ENCODE results near the gene INPP5A. TPM values are rescaled to one million over a fixed set of nuclear protein-coding genes. Genes with fewer than 3 reads are reported as not detected.
"Not testable (repeated sequence)": the region's sequence is repeated elsewhere in the genome, so short reads cannot be mapped to it uniquely, and the experiment has no call there.

The INPP5A gene
- total RNA-seq, 1 experiment from 2014 or later, result 7.6 TPM

DNA sequence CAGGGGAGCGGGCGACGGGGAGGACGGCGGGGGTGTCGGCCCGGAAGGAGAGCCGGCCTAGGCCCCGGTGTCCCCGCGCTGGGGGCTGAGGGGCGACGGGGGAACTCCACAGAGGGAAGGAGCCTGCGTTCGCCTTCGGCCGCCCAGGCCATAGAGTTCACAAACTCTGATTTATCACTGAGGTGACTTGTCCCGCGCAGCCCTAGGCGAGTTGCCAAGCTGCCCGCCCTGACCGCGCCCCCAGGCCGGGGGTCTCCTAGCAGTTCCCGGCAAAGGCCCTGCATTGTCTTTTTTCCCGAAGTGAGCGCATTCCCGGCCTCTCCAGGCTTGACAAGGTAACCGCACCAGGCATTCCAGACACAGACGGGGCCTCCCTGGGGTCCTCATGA is 251.2 kb downstream of the INPP5A start:
- no peak for DNase-seq
- peaks cover 22% of the 10 kb centered on the region for H3K27me3 ChIP-seq
- H3K4me3 ChIP-seq, result no peak overlapping the region
- H3K36me3 ChIP-seq, result no peaks in the 10 kb centered on the region
- H3K9me3 ChIP-seq, result no peaks in the 10 kb centered on the region

DNA sequence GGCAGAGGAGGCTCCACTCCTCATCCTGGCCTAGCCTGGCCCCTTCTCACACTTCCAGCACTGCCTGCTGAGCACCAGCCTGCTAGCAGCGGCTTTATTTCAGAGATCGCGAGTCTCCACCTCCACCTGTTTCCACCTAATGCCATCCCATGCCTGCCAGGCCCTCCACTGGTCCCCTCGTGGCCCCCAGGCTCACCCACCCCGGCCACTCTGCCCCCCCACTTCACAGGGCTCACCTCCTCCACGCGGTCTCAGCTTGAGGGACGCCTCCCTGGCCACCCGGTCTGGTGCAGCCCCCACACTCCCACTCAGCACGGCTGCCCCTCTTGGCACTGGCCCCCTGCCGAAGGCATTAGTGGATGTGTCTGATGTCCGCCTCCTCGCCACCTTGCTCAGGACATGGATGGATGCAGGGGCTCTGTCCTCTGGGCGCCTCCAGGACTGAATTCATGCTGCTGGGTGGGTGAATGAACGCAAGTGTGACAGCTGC is 252.1 kb downstream of the INPP5A start:
- H3K36me3 ChIP-seq, result no peaks in the 10 kb centered on the region
- H3K27me3 ChIP-seq, result peaks cover 22% of the 10 kb centered on the region
- H3K4me3 ChIP-seq, result no peak overlapping the region
- no peak for DNase-seq
- no peaks in the 10 kb centered on the region for H3K9me3 ChIP-seq

DNA sequence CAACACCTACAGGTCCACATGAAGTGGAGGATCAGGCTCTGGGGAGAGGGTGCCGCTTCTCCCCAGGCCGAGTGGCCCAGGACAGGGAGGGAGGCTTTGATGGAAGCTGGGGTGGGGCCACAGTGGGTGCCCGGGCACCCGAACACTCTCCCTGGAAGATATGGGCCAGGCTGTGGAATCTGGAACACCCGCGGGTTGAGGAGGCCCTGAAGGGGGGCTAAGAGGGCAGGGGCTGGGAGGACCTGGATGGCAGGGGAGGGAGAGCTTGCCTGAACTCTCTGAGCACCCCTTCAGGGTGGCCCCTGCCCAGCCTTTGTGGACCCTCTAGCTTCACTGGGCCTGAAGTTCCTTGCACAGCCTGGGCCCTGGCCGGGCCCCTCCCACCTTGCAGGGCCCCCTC is 252.9 kb downstream of the INPP5A start:
- no peak for DNase-seq
- Histone ChIP-seq H3K27me3 (peaks cover 22% of the 10 kb centered on the region), H3K4me3 (no peak overlapping the region), H3K9me3 (no peaks in the 10 kb centered on the region), H3K36me3 (no peaks in the 10 kb centered on the region)

DNA sequence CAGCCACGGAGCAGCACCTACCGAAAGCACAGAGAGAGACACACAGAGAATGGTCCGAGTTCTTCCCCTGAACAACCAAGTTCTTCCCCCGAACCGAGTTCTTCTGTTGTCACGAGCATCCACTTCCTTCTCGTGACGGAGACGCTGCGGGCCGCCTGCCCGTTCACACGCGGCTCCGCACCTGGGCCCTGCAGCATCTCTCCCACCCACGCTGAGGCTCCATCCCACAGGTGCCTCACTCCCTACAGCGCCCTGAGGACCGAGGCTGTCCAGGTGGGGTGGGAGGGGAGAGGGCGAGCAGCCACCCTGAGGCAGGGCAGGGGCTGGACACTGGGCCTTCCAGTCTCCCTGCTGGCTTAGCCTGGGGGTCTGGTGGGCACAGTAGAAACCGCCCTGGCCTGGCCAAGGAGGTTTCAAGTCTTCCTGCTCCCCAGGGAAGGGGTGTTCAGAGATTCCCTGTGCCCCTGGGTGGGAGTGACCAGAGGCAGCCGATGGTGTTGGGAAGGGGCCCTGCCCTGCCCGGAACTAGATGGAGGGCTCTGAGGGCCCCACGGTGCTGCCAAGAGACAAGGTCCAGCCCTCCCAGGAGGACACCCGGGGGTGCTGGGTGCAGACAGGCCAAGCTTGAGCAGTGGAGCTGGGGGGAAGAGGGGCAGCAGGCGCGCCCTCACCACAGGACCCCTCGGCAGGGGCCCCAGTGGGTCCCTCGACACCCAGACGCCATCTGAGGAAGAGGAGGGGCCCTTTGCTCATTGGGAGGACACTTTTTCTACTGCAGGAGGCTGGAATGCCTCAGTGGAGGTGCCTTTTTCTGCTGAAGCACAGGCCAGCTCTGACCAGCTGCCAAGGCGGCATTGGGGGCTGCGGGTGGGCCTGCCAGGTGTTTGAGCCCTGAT is 253.6 kb downstream of the INPP5A start:
- H3K4me3 ChIP-seq, result no peak overlapping the region
- DNase-seq, result no peak
- peaks cover 22% of the 10 kb centered on the region for H3K27me3 ChIP-seq

DNA sequence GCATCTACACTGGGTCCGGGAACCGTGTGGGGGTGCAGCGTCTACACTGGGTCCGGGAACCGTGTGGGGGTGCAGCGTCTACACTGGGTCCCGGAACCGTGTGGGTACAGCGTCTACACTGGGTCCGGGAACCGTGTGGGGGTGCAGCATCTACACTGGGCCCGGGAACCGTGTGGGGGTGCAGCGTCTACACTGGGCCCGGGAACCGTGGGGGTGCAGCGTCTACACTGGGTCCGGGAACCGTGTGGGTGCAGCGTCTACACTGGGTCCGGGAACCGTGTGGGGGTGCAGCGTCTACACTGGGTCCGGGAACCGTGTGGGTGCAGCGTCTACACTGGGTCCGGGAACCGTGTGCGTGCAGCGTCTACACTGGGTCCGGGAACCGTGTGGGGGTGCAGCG is 254.5 kb downstream of the INPP5A start:
- H3K36me3 ChIP-seq, H3K9me3 ChIP-seq, DNase-seq, H3K4me3 ChIP-seq: not testable (repeated sequence)
- H3K27me3 ChIP-seq, result peaks cover 12% of the 10 kb centered on the region

More for the DNA sequence above, 253.6 kb downstream of the INPP5A start:
- Histone ChIP-seq H3K36me3 (no peaks in the 10 kb centered on the region), H3K9me3 (no peaks in the 10 kb centered on the region)

DNA sequence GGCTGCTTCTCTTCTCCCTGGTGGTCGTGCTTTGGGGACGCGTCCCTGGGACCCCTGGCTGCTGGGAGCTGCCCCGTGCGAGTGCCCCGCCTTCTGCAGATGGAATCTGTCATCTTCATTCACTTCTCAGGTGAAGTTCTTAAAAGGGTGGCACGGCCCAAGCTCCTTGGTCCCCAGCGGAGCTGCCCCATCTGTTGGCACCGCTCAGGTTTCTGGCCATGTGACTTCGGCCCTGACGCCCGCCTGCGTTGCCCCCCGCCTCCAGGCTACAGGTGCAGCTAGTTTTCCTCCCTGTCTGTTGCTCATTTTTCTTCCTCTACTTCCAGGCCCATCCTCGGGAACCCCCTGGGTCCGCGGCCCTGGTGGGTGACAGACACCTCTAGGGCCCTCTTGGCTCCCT is 255.2 kb downstream of the INPP5A start:
- no peak for DNase-seq
- Histone ChIP-seq H3K9me3 (no peaks in the 10 kb centered on the region), H3K36me3 (no peaks in the 10 kb centered on the region), H3K27me3 (peaks cover 7% of the 10 kb centered on the region), H3K4me3 (no peak overlapping the region)

DNA sequence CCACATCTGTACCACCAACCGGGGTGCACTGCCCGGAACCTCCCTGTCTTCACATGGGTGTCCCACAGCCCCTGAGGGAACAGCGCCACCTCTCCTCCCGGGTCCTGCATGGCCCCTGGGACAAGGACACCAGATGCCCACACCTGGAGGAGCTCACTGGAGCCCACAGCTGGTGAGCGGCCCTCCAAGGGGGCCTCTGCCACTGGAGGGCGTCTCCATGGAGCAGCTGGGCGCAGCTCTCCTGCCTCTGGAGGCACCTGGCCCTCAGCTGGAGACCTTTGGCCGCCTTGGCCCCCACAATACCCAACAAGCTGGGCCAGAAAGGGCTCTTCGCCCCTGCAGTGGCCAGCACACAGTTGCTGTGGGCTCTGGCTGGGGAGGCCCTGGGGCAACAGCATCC is 255.6 kb downstream of the INPP5A start:
- Histone ChIP-seq H3K27me3 (peaks cover 3% of the 10 kb centered on the region), H3K9me3 (no peaks in the 10 kb centered on the region), H3K4me3 (no peak overlapping the region), H3K36me3 (no peaks in the 10 kb centered on the region)
- DNase-seq, result no peak

DNA sequence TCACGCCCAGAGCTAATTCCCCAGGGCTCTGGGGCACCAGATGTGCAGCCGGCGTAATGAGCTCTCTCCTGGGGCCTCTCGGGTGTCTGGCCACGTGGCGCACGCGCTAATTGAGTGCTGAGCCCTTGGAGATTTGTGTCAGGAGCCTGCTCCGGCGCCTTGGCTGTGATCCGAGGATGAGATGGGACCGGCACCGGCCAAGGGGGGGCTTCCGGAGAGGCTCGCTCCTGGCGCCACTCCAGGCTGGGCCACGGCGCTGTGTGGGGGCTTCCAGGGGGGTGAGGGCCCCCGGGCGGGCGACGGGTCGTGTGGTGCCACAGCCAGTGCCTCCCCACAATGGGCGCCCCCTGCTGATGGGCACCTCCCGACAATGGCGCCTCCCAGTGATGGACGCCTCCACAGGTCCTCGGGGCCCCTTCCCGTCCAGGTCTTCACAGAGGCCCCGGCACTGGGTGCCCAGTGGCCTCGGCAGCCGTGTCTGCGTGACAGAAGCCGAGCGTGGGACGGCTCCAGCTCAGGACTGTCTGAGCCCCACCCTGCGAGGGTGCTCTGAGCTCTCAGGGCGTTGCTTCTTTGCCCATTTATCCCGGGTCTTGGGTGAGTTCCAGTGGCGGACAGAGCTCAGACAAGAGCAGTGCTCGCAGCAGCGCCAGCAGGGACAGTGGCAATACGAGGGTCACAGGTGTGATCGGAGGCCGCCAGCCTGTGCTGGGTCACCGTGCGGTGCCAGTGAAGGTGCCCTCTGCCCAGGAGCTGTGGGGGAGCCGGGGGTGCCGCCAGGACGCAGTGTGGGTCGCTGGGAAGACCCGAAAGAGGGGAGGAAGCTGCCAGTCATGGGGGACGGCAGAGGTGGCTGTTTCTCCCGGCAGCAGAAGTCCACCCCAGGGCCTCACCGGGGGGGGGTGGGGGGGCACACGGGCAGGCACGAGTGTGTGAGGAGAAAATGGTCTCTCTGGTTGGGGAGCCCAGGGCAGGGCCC is 256.6 kb downstream of the INPP5A start:
- Histone ChIP-seq H3K27me3 (no peaks in the 10 kb centered on the region), H3K4me3 (no peak overlapping the region), H3K36me3 (no peaks in the 10 kb centered on the region), H3K9me3 (no peaks in the 10 kb centered on the region)
- DNase-seq, result no peak

DNA sequence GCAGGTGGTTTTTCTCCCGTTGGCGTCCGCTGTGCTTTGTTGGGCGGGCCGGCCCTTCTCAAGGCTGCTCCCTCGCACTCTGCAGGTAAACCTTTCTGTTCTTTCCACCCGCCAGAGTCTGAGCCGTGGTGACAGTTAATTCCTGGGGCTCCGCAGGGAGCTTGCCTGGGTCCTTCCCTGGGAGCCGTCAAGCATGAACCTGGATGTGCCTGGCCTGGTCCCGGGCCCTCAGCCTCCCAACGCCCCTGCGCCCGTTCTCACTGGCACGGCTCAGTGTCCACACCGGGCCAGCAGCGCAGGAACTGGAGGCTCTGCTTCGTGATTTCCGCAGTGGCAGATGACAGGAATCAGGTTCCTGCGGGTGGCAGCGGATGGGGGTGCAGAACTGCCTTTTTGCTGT is 259.3 kb downstream of the INPP5A start:
- no peaks in the 10 kb centered on the region for H3K9me3 ChIP-seq
- no peak for DNase-seq
- H3K36me3 ChIP-seq, result no peaks in the 10 kb centered on the region
- no peak overlapping the region for H3K4me3 ChIP-seq
- no peaks in the 10 kb centered on the region for H3K27me3 ChIP-seq

DNA sequence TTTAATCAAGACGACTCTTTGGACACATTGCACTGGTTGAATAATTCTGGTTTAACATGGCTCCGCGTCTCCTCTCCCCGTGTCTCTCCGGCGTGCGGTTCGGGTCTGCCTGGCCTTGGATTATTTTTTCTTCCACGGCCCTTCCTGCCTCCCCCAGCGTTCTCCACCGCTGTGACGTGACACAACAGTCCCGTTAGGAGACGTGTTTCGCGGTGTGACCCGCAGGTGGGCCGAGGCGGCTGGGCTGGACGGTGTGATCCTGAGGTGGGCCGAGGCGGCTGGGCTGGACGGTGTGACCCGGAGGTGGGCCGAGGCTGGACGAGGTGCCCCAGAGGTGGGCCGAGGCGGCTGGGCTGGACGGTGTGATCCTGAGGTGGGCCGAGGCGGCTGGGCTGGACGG is 260.4 kb downstream of the INPP5A start:
- not testable (repeated sequence) for H3K36me3 ChIP-seq, H3K27me3 ChIP-seq, H3K9me3 ChIP-seq, DNase-seq, H3K4me3 ChIP-seq

DNA sequence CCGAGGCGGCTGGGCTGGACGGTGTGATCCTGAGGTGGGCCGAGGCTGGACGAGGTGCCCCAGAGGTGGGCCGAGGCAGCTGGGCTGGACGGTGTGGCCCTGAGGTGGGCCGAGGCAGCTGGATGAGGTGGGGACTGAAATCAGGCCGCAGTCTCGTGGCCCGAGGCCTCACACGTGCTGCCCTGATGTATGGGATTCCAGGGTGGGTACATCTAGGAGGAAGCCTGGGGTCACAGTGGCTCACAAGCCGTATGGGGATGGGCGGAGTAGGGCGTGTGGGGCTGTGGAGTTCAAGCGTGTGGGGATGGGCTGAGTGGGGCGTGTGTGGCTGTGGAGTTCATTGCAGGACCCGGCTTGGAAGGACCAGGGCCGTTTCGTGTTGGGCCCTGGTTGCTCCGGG is 260.8 kb downstream of the INPP5A start:
- no peak for DNase-seq
- Histone ChIP-seq H3K4me3 (no peak overlapping the region), H3K36me3 (no peaks in the 10 kb centered on the region), H3K27me3 (no peaks in the 10 kb centered on the region), H3K9me3 (no peaks in the 10 kb centered on the region)

DNA sequence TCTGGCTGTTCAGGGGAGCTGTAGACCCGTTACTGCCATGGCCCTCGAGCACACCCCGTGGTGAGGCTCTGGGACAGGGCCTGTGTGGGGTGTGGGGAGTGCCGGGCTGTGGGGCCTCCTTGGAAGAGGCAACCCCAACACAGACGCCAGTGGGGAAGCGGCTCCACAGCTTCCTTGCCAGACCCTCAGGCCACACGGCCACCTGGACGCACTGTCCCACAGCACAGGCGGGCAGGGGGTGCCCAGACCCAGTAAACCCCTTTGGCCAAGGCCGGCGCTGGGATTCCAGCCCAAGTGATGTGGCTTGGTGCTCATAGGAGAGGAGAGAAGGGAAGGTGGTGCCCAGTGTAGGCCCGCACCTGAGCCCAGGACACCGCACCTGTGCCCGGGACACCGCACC is 261.3 kb downstream of the INPP5A start:
- Histone ChIP-seq H3K9me3 (no peaks in the 10 kb centered on the region), H3K27me3 (no peaks in the 10 kb centered on the region), H3K4me3 (no peak overlapping the region), H3K36me3 (no peaks in the 10 kb centered on the region)
- no peak for DNase-seq

DNA sequence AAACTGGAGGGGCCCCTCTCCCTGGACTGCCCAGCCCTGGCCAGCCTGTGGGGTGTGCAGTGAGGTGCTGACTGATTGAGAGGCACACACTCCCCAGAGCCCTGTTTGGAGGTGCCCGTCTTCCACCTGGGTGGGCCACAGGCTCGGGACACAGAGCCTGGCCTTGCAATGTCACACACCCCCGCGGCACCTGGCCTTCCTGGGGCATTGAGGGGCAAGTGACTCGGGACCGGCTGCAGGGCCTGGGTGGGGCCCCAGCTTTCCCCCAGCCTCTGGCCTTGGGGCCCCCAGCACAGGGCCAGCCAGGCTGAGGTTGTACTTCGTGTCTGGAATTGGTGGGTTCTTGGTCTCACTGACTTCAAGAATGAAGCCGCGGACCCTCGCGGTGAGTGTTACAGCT is 262.3 kb downstream of the INPP5A start:
- Histone ChIP-seq H3K4me3 (no peak overlapping the region), H3K9me3 (no peaks in the 10 kb centered on the region), H3K36me3 (no peaks in the 10 kb centered on the region), H3K27me3 (no peaks in the 10 kb centered on the region)
- no peak for DNase-seq

DNA sequence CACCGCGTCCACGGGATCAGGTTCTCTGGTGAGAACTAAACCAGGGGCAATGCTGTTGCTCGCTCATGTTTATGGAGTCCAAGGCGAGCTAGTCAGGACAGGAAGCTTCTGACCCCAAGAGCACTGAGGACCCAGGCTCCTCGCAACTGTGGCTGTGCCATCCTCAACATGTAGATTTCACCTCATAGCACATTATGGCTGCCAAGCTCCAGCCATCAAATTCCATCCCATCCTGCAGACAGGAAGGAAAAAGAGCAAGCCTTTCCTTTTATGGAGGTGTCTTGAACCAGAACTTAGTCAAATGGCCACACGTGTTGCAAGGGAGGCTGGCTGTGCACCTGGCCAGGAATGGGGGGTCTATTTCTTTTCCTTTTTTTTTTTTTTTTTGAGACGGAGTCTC is 264.5 kb downstream of the INPP5A start:
- DNase-seq, result no peak
- Histone ChIP-seq H3K9me3 (no peaks in the 10 kb centered on the region), H3K36me3 (no peaks in the 10 kb centered on the region), H3K4me3 (no peak overlapping the region), H3K27me3 (no peaks in the 10 kb centered on the region)

DNA sequence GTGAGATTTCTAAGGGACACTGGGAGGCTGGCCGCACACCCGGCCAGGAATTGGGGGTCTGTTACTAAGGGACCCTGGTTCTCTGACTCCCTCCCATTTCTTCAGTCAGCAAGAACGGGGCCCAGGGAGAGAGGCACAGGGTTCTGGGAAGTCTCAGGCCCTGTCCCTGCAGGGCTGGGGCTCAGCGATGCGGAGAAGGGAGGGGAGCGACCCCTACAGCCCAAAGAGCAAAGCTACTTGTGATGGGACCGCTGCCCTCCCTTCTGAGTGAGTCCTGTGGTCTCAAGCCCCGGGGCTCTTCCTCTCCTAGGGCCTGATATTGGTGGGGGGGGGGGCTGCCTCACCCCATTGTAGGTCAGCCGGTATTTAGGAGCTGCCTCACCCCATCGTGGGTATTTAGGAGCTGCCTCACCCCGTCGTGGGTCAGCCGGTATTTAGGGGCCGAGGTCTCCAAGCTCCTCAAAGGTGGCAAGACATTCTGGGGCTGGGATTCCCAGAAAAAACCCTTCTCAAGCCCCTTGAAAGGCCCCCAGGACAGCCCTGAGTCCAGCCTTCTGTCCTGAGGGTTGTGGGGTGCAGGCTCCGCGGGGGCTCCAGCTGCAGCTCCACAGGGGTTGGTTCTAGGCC is 265.2 kb downstream of the INPP5A start:
- Histone ChIP-seq H3K36me3 (no peaks in the 10 kb centered on the region), H3K9me3 (no peaks in the 10 kb centered on the region), H3K4me3 (no peak overlapping the region), H3K27me3 (no peaks in the 10 kb centered on the region)
- DNase-seq, result no peak

DNA sequence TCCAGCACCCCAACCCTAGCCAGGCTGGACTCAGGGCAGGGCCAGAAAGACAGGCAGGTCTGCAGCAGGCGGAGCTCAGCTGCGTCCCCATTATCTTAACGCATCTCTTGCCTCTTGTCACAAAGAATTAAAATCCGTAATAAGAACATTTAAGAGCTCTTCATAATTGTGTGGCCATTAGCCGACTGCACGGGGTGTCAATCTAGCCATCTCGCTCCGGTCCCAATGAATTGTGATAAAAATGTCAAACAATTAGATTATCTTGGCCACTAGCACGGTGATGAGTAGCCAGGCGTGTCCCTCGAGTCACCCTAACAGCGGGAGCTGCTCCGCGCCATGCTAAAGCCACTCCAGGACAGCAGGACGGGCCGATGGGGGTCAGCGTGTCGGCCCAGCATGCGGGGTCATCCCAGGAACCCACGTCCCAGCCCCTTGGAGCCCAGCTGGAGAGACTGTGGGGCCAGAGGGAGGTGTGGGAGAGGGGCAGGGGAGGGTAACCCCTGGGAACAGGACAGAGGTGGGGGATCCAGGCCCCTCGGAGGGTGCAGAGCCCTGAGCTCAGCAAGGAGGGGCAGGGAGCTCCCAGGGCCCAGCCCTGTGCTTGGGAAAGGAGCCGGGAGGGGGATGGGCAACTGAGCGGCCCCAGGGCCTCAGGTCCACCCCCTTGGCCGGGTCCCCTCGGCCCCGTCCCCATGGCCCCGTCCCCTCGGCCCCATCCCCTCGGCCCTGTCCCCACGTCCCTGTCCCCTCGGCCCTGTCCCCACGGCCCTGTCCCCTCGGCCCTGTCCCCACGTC is 266.0 kb downstream of the INPP5A start:
- H3K27me3 ChIP-seq, result no peaks in the 10 kb centered on the region
- DNase-seq, result no peak
- H3K36me3 ChIP-seq, result no peaks in the 10 kb centered on the region

More for the DNA sequence above, 266.0 kb downstream of the INPP5A start:
- Histone ChIP-seq H3K4me3 (no peak overlapping the region), H3K9me3 (no peaks in the 10 kb centered on the region)
